ENCODE data around the gene CHRNA3.

The CHRNA3 gene

GRCh38 chr15:78550815-78551214, 70.0 kb downstream of the CHRNA3 start:
- DNase-seq = no peak

GRCh38 chr15:78550194-78550593, 70.6 kb downstream of the CHRNA3 start:
- DNase-seq = no peak

Data from activated effector memory CD4-positive, alpha-beta T cell treated with Interleukin-2 at 50 U/mL for 16 hours (primary cell).